NCI-H1417 (cell line): Measurements from ENCODE around the gene NPC1L1.
"Not testable (repeated sequence)": the region's sequence is repeated elsewhere in the genome, so short reads cannot be mapped to it uniquely, and the experiment has no call there.

Experiments
- DNase-seq, 3 experiments: peaks; one replicate each; lab custom pipeline; 2025; lab: John Stamatoyannopoulos, UW

NPC1L1 gene

GRCh38 chr7:44564606-44565005 lies 23.5 kb upstream of the NPC1L1 start:
- no peak for DNase-seq

- no peak for DNase-seq
Measured at GRCh38 chr7:44563171-44563679, 22.1 kb upstream of the NPC1L1 start.

- DNase-seq, result not testable (repeated sequence)
Measured at GRCh38 chr7:44562622-44562962, 21.5 kb upstream of the NPC1L1 start.

GRCh38 chr7:44561962-44562621 lies 21.0 kb upstream of the NPC1L1 start:
- DNase-seq, result no peak

GRCh38 chr7:44561481-44561880 lies 20.4 kb upstream of the NPC1L1 start:
- no peak for DNase-seq

- DNase-seq, result no peak
Measured at GRCh38 chr7:44559485-44559884, 18.4 kb upstream of the NPC1L1 start.

GRCh38 chr7:44557485-44557884 lies 16.4 kb upstream of the NPC1L1 start:
- no peak for DNase-seq

GRCh38 chr7:44555350-44555749 lies 14.2 kb upstream of the NPC1L1 start:
- no peak for DNase-seq

GRCh38 chr7:44552473-44553005 lies 11.4 kb upstream of the NPC1L1 start:
- not testable (repeated sequence) for DNase-seq

- DNase-seq, result no peak
Measured at GRCh38 chr7:44549457-44549856, 8.3 kb upstream of the NPC1L1 start.

- DNase-seq, result no peak
Measured at GRCh38 chr7:44548893-44549292, 7.8 kb upstream of the NPC1L1 start.

GRCh38 chr7:44547536-44548231 lies 6.6 kb upstream of the NPC1L1 start:
- DNase-seq, result no peak

- no peak for DNase-seq
Measured at GRCh38 chr7:44541876-44542610, 913 bp upstream of the NPC1L1 start.

GRCh38 chr7:44540592-44541027 lies 520 bp downstream of the NPC1L1 start:
- no peak for DNase-seq

GRCh38 chr7:44539669-44540506 lies 1.2 kb downstream of the NPC1L1 start:
- DNase-seq, result no peak

- DNase-seq, result no peak
Measured at GRCh38 chr7:44538798-44539668, 2.1 kb downstream of the NPC1L1 start.

GRCh38 chr7:44538093-44538797 lies 2.9 kb downstream of the NPC1L1 start:
- no peak for DNase-seq

GRCh38 chr7:44537442-44537841 lies 3.7 kb downstream of the NPC1L1 start:
- no peak for DNase-seq

- DNase-seq, result no peak
Measured at GRCh38 chr7:44536090-44536489, 5.0 kb downstream of the NPC1L1 start.
